Activated CD8-positive, alpha-beta memory T cell treated with anti-CD3 and anti-CD28 coated beads, Interleukin-2, amount 10 ng/mL, durations not matched to agents 7 days and 5 days (primary cell): ENCODE measurements around the gene ADGRL3. TPM values are rescaled to one million over a fixed set of nuclear protein-coding genes. Genes with fewer than 3 reads are reported as not detected.

Source experiments
- ATAC-seq: fragments of 150-1000 bp; cut with Tn5 transposase; one replicate; pipeline ENCODE4 v1.10.0; 2021; ENCODE audit warnings: moderate library complexity
- CTCF ChIA-PET: fragments of 350-600 bp; sonication (Branson Sonifier 250); formaldehyde crosslinking; loops from one replicate; lab custom pipeline; 2021; ENCODE audit warnings: antibody characterized with exemption; lab: Charles Lee
- DNase-seq: peaks from one replicate; pipeline ENCODE4 v3.0.0-alpha.2; 2020
- H3K27ac Mint-ChIP-seq: one replicate; pipeline ENCODE4 v1.8.0; 2021; ENCODE audit warnings: mild to moderate bottlenecking, mixed read lengths
- H3K27me3 Mint-ChIP-seq: one replicate; pipeline ENCODE4 v1.8.0; 2021; ENCODE audit warnings: mixed read lengths
- H3K36me3 Mint-ChIP-seq: one replicate; pipeline ENCODE4 v1.8.0; 2021; ENCODE audit warnings: mild to moderate bottlenecking, mixed read lengths
- H3K4me1 Mint-ChIP-seq: one replicate; pipeline ENCODE4 v1.8.0; 2021; ENCODE audit warnings: mixed read lengths
- H3K4me3 Mint-ChIP-seq: one replicate; pipeline ENCODE4 v1.8.0; 2021; ENCODE audit warnings: mild to moderate bottlenecking, moderate library complexity, mixed read lengths
- H3K9me3 Mint-ChIP-seq: one replicate; pipeline ENCODE4 v1.8.0; 2022; ENCODE audit warnings: low read depth, mixed read lengths
- total RNA-seq, 2 experiments: library from RNA; stranded (reverse); gene quantifications; one replicate each; pipeline ENCODE4 v1.2.3, GENCODE V29; 2021

ADGRL3 gene
- total RNA-seq, 2 experiments from 2014 or later: not detected

DNA sequence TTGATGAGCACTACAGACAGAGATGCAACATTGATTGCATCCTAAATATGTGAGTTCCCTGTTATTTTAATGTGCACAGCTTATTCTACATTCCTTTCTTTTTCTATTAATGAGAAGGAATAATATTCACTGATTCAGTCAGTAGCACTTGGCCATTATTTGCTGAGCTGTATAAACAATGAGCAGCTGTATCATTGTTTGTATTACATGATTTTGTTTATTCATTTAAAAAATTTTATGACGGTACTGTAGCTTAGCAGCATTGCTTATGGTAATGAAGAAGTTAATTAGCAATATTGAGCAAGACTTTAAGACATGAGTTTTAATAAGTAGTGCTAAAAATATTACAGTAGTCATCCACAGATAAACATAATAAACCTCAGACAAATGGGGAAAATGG lies 582.0 kb downstream of the ADGRL3 start:
- Mint-ChIP-seq H3K36me3 (no peaks in the 10 kb centered on the region), H3K9me3 (no peaks in the 10 kb centered on the region), H3K27me3 (no peaks in the 10 kb centered on the region), H3K27ac (no peak overlapping the region), H3K4me3 (no peak overlapping the region), H3K4me1 (no peaks in the 10 kb centered on the region)
- CTCF ChIA-PET: no interaction called here
- ATAC-seq (no peak), DNase-seq (no peak)

GRCh38 chr4:61783050-61783449 lies 582.9 kb downstream of the ADGRL3 start:
- Mint-ChIP-seq H3K4me1 (no peaks in the 10 kb centered on the region), H3K27ac (no peak overlapping the region), H3K4me3 (no peak overlapping the region), H3K36me3 (no peaks in the 10 kb centered on the region), H3K9me3 (no peaks in the 10 kb centered on the region), H3K27me3 (no peaks in the 10 kb centered on the region)
- no peak for ATAC-seq
- no peak for DNase-seq
- CTCF ChIA-PET: no interaction called here

DNA sequence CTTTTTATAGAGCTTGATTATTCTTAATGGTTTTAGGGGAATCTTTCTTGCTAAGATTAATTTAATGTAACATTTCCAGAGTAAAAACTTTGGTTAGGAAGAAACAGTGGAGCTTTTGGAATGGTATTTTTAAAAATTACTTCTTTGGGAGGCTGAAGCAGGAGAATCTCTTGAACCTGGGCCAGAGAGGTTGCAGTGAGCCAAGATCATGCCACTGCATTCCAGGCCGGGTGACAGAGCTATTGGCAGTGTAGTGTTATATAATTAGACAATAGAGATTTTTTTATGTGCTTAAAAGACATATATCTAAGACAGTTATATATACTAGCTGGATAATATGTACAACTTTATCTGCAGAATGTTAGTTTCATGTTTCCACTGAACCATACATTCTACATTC lies 585.6 kb downstream of the ADGRL3 start:
- no peaks in the 10 kb centered on the region for H3K36me3 Mint-ChIP-seq
- CTCF ChIA-PET: no interaction called here
- H3K27me3 Mint-ChIP-seq: no peaks in the 10 kb centered on the region

DNA sequence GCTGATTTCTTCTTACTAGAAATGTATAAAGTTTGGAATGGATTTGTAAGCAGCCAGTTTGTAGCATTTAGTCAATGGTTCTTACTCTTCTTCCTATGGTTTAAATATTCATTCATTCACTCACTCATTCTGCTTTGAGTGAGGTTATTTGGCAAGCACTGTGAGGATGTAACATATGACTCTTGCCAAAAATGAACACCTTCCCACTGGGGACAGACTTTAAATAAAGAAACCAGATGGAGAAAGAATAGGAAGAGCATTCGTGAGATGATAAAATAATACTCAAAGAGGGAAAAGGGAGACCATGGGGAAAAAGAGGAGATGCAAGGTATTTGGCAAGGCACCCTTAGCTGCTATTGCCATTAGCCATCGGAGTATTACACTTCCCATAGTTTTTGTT lies 586.1 kb downstream of the ADGRL3 start:
- DNase-seq (no peak), ATAC-seq (no peak)
- Mint-ChIP-seq H3K27ac (no peak overlapping the region), H3K4me1 (no peaks in the 10 kb centered on the region), H3K4me3 (no peak overlapping the region), H3K9me3 (peaks cover 4% of the 10 kb centered on the region), H3K36me3 (no peaks in the 10 kb centered on the region), H3K27me3 (no peaks in the 10 kb centered on the region)
- CTCF ChIA-PET: no interaction called here

More for the DNA sequence above, 585.6 kb downstream of the ADGRL3 start:
- no peak for ATAC-seq
- Mint-ChIP-seq H3K4me1 (no peaks in the 10 kb centered on the region), H3K4me3 (no peak overlapping the region), H3K9me3 (peaks cover 4% of the 10 kb centered on the region), H3K27ac (no peak overlapping the region)
- no peak for DNase-seq

- Mint-ChIP-seq H3K4me1 (no peaks in the 10 kb centered on the region), H3K4me3 (no peak overlapping the region), H3K9me3 (peaks cover 5% of the 10 kb centered on the region), H3K27me3 (no peaks in the 10 kb centered on the region), H3K27ac (no peak overlapping the region), H3K36me3 (no peaks in the 10 kb centered on the region)
- ATAC-seq (no peak), DNase-seq (no peak)
- CTCF ChIA-PET: no interaction called here
Measured at GRCh38 chr4:61795998-61796397, 595.9 kb downstream of the ADGRL3 start.

DNA sequence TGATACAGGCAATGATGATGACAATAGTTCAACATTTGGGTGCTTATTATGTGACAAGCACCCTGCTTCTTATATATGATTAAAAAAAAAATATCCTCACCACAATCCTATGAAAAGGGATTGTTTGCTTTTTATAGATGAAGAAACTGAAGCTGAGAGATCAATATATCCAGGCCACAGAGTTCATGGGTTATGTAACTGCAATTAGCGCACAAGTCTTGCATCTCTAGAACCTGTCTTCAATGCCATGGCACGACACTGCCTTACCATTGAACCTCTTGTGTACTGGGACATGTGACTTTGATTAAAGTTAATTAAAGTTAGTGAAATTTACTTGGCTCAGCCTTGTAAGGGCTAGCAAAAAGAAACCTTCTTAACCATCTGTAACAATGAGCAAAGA lies 599.7 kb downstream of the ADGRL3 start:
- Mint-ChIP-seq H3K4me1 (no peaks in the 10 kb centered on the region), H3K36me3 (no peaks in the 10 kb centered on the region), H3K9me3 (peaks cover 5% of the 10 kb centered on the region), H3K4me3 (no peak overlapping the region), H3K27ac (no peak overlapping the region), H3K27me3 (no peaks in the 10 kb centered on the region)
- ATAC-seq: no peak
- CTCF ChIA-PET: no interaction called here
- DNase-seq: no peak

- CTCF ChIA-PET: no interaction called here
- no peak for ATAC-seq
- H3K36me3 Mint-ChIP-seq: no peaks in the 10 kb centered on the region
- H3K27ac Mint-ChIP-seq: no peak overlapping the region
- H3K9me3 Mint-ChIP-seq: peaks cover 3% of the 10 kb centered on the region
- no peaks in the 10 kb centered on the region for H3K4me1 Mint-ChIP-seq
- H3K27me3 Mint-ChIP-seq: no peaks in the 10 kb centered on the region
- no peak overlapping the region for H3K4me3 Mint-ChIP-seq
- DNase-seq: no peak
Measured at GRCh38 chr4:61805227-61805626, 605.1 kb downstream of the ADGRL3 start.

DNA sequence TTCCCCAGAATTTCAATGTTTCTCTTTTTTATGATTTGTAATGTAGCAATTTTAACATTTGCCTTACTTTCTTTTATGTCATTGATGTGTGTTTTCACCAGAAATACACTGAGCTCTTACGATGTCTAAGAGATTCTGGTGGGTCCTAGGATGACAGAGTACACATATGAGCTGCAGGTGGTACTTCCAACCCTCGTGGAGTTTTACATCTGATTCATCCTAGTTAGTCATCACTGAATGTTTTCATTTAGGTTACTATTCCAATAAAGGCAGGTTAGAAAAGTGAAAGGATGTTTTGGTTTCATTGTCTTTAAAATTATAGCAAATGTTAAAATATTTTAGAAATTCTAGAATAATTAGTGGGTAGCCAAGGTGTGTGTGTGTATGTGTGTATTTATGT lies 605.9 kb downstream of the ADGRL3 start:
- Mint-ChIP-seq H3K4me3 (no peak overlapping the region), H3K9me3 (peaks cover 3% of the 10 kb centered on the region), H3K27me3 (no peaks in the 10 kb centered on the region), H3K36me3 (no peaks in the 10 kb centered on the region), H3K27ac (no peak overlapping the region), H3K4me1 (no peaks in the 10 kb centered on the region)
- ATAC-seq (no peak), DNase-seq (no peak)
- CTCF ChIA-PET: no interaction called here

GRCh38 chr4:61812171-61812570 lies 612.0 kb downstream of the ADGRL3 start:
- Mint-ChIP-seq H3K4me3 (no peak overlapping the region), H3K4me1 (no peaks in the 10 kb centered on the region), H3K27ac (no peak overlapping the region), H3K27me3 (no peaks in the 10 kb centered on the region), H3K9me3 (peaks cover 2% of the 10 kb centered on the region), H3K36me3 (no peaks in the 10 kb centered on the region)
- CTCF ChIA-PET: no interaction called here
- ATAC-seq (no peak), DNase-seq (no peak)

DNA sequence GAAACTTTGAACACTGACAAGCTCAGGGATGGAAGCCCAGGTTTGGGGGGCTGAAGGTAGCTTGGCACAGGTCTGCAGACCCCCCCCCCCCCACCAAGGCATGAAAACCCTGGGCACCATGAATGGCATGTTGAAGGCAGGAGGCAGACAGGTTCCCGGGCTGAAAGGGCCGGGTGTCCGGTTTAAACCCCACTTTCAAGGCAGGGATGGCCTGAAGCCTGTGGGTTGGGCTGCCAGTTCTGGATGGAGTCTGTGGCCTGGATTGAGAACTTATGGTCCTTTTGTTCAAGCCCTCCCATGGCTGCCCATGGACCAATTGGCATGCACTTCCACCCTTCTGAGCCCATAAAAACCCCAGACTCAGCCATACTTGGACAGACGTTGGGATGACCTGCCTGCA lies 616.9 kb downstream of the ADGRL3 start:
- Mint-ChIP-seq H3K27ac (no peak overlapping the region), H3K36me3 (no peaks in the 10 kb centered on the region), H3K4me1 (no peaks in the 10 kb centered on the region), H3K27me3 (no peaks in the 10 kb centered on the region), H3K9me3 (peaks cover 2% of the 10 kb centered on the region), H3K4me3 (no peak overlapping the region)
- CTCF ChIA-PET: no interaction called here
- ATAC-seq (no peak), DNase-seq (no peak)

DNA sequence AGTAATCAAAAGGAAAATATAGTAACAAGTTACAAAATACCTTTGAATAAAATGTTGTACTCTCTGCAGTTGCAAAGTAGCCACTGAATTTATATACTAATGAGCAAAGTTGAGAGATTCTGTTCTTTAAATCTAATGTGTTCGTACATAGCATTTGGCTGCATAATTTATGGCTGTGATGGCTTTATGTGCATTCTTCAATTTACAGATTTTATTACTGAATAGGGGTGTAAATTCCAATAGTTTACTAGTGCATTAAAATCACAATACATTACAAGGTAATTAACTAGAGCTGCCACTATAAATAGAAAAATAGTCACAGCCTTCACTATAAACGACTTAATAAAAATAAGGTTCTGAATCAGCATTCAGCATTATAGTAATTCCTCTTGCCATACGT lies 620.0 kb downstream of the ADGRL3 start:
- DNase-seq (no peak), ATAC-seq (no peak)
- Mint-ChIP-seq H3K27ac (no peak overlapping the region), H3K27me3 (no peaks in the 10 kb centered on the region), H3K9me3 (peaks cover 2% of the 10 kb centered on the region), H3K36me3 (no peaks in the 10 kb centered on the region), H3K4me3 (no peak overlapping the region), H3K4me1 (no peaks in the 10 kb centered on the region)
- CTCF ChIA-PET: no interaction called here

DNA sequence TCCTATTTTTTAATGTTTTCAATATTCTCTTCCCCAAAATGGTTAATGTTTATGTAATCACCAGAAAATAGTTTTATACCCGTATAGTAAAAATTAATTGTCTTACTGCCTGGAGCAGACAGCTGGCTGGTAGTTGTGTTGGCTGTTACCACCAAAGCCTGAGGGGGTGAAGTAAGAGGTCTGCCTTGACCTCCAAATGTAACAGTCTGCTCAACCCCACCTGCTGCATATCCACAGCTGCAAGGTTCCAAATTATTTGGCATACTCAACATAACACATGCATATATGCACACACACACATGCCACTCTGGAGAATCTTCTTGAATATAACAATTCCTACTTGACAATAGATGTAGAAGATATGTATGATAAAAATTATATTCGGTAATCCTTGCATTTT lies 624.3 kb downstream of the ADGRL3 start:
- DNase-seq: no peak

DNA sequence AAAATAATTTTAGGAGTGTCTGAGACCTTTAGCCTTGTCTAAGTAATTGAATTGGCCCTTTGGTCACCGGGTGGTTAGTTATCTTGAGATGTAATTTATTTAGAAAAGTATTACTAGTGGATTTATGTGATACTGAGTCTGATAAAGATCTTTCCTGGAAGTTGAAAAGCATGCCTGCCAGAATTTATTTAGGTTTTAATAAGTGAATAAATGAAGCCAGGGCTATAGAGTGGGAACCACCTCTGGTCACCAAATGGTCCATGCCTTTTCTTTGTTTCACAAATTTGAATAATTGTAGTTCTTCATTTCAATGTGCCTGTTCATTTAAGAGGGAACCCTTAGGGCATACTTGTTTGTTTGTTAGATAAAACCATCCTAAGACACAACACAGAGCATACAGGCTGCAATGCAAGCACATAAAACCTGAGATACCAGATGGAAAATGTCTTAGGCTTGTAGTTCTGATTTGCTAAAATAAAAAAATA lies 627.8 kb downstream of the ADGRL3 start:
- no peaks in the 10 kb centered on the region for H3K9me3 Mint-ChIP-seq
- CTCF ChIA-PET: interaction anchor here (0.6 kb wide), 1 partner anchor 132 kb away, joined by 5 read pairs; no protein-coding TSS in a partner anchor
- H3K36me3 Mint-ChIP-seq: no peaks in the 10 kb centered on the region
- H3K4me1 Mint-ChIP-seq: no peaks in the 10 kb centered on the region
- H3K4me3 Mint-ChIP-seq: no peak overlapping the region
- no peak overlapping the region for H3K27ac Mint-ChIP-seq
- ATAC-seq (no peak), DNase-seq (no peak)
- H3K27me3 Mint-ChIP-seq: no peaks in the 10 kb centered on the region

More for the DNA sequence above, 624.3 kb downstream of the ADGRL3 start:
- ATAC-seq: no peak
- no peak overlapping the region for H3K4me3 Mint-ChIP-seq
- no peaks in the 10 kb centered on the region for H3K36me3 Mint-ChIP-seq
- CTCF ChIA-PET: no interaction called here
- no peaks in the 10 kb centered on the region for H3K4me1 Mint-ChIP-seq
- H3K27ac Mint-ChIP-seq: no peak overlapping the region
- no peaks in the 10 kb centered on the region for H3K9me3 Mint-ChIP-seq
- no peaks in the 10 kb centered on the region for H3K27me3 Mint-ChIP-seq

GRCh38 chr4:61828960-61829359 lies 628.8 kb downstream of the ADGRL3 start:
- Mint-ChIP-seq H3K36me3 (no peaks in the 10 kb centered on the region), H3K4me3 (no peak overlapping the region), H3K27ac (no peak overlapping the region), H3K9me3 (no peaks in the 10 kb centered on the region), H3K27me3 (no peaks in the 10 kb centered on the region), H3K4me1 (no peaks in the 10 kb centered on the region)
- ATAC-seq (no peak), DNase-seq (no peak)
- CTCF ChIA-PET: no interaction called here

DNA sequence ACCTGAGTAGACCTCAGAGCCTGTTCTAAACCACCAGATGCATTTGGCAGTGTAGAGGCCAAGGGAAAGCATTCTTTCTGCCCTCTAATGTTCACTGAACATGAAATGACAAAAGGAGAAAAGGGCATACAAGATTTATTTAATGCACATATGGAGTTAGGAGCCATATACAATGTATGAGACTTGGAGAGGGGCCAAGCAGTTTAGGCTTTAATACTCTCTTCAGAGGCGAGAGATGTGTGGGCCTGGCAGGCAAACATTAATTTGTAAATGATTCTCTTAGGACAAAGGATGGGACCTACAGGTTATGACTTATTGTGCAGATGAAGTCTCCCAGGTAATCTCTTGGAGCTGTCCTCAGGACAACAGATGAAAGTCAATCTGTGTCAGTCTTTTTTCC lies 631.9 kb downstream of the ADGRL3 start:
- CTCF ChIA-PET: no interaction called here
- no peaks in the 10 kb centered on the region for H3K27me3 Mint-ChIP-seq
- H3K9me3 Mint-ChIP-seq: no peaks in the 10 kb centered on the region
- H3K4me3 Mint-ChIP-seq: no peak overlapping the region
- no peaks in the 10 kb centered on the region for H3K36me3 Mint-ChIP-seq
- ATAC-seq: no peak
- DNase-seq: no peak
- no peaks in the 10 kb centered on the region for H3K4me1 Mint-ChIP-seq
- H3K27ac Mint-ChIP-seq: no peak overlapping the region
